Measurements from ENCODE around the gene GORASP1.

GORASP1 gene

GRCh38 chr3:39098473-39099000 is 8.9 kb downstream of the GORASP1 start:
- Histone ChIP-seq H3K9me3 (ENCODE audit: control insufficient read depth, insufficient read depth, low read depth, low read length) (no peaks in the 10 kb centered on the region), H3K36me3 (ENCODE audit: control insufficient read depth, insufficient read depth, low read length) (peaks cover 75% of the 10 kb centered on the region), H3K27me3 (ENCODE audit: control insufficient read depth, insufficient read depth, low read length) (no peaks in the 10 kb centered on the region), H3K4me3 (ENCODE audit: low read depth, low read length) (no peak overlapping the region), H3K9ac (ENCODE audit: low read length) (no peak overlapping the region), H3K4me1 (ENCODE audit: control insufficient read depth, insufficient read depth, low read length) (no peaks in the 10 kb centered on the region), H3K27ac (ENCODE audit: low read depth, low read length) (no peak overlapping the region)

- H3K9me3 ChIP-seq (ENCODE audit: control insufficient read depth, insufficient read depth, low read depth, low read length): no peaks in the 10 kb centered on the region
- no peak overlapping the region for H3K27ac ChIP-seq (ENCODE audit: low read depth, low read length)
- no peaks in the 10 kb centered on the region for H3K27me3 ChIP-seq (ENCODE audit: control insufficient read depth, insufficient read depth, low read length)
- peaks cover 81% of the 10 kb centered on the region for H3K36me3 ChIP-seq (ENCODE audit: control insufficient read depth, insufficient read depth, low read length)
- H3K9ac ChIP-seq (ENCODE audit: low read length): no peak overlapping the region
- no peaks in the 10 kb centered on the region for H3K4me1 ChIP-seq (ENCODE audit: control insufficient read depth, insufficient read depth, low read length)
- no peak overlapping the region for H3K4me3 ChIP-seq (ENCODE audit: low read depth, low read length)
Observed at GRCh38 chr3:39097716-39098472, 9.5 kb downstream of the GORASP1 start.

- Histone ChIP-seq H3K9ac (ENCODE audit: low read length) (no peak overlapping the region), H3K27me3 (ENCODE audit: control insufficient read depth, insufficient read depth, low read length) (no peaks in the 10 kb centered on the region), H3K9me3 (ENCODE audit: control insufficient read depth, insufficient read depth, low read depth, low read length) (no peaks in the 10 kb centered on the region), H3K36me3 (ENCODE audit: control insufficient read depth, insufficient read depth, low read length) (peaks cover 90% of the 10 kb centered on the region), H3K4me1 (ENCODE audit: control insufficient read depth, insufficient read depth, low read length) (no peaks in the 10 kb centered on the region), H3K4me3 (ENCODE audit: low read depth, low read length) (no peak overlapping the region), H3K27ac (ENCODE audit: low read depth, low read length) (no peak overlapping the region)
Observed at GRCh38 chr3:39096775-39097174, 10.7 kb downstream of the GORASP1 start.

- H3K4me1 ChIP-seq (ENCODE audit: control insufficient read depth, insufficient read depth, low read length): no peaks in the 10 kb centered on the region
- H3K36me3 ChIP-seq (ENCODE audit: control insufficient read depth, insufficient read depth, low read length): peaks cover 93% of the 10 kb centered on the region
- H3K9ac ChIP-seq (ENCODE audit: low read length): no peak overlapping the region
- no peak overlapping the region for H3K27ac ChIP-seq (ENCODE audit: low read depth, low read length)
- no peaks in the 10 kb centered on the region for H3K27me3 ChIP-seq (ENCODE audit: control insufficient read depth, insufficient read depth, low read length)
- H3K9me3 ChIP-seq (ENCODE audit: control insufficient read depth, insufficient read depth, low read depth, low read length): no peaks in the 10 kb centered on the region
- H3K4me3 ChIP-seq (ENCODE audit: low read depth, low read length): no peak overlapping the region
Observed at GRCh38 chr3:39095778-39096177, 11.6 kb downstream of the GORASP1 start.

- Histone ChIP-seq H3K36me3 (ENCODE audit: control insufficient read depth, insufficient read depth, low read length) (peaks cover 95% of the 10 kb centered on the region), H3K27me3 (ENCODE audit: control insufficient read depth, insufficient read depth, low read length) (no peaks in the 10 kb centered on the region), H3K27ac (ENCODE audit: low read depth, low read length) (no peak overlapping the region), H3K4me1 (ENCODE audit: control insufficient read depth, insufficient read depth, low read length) (no peaks in the 10 kb centered on the region), H3K9ac (ENCODE audit: low read length) (no peak overlapping the region), H3K9me3 (ENCODE audit: control insufficient read depth, insufficient read depth, low read depth, low read length) (no peaks in the 10 kb centered on the region), H3K4me3 (ENCODE audit: low read depth, low read length) (no peak overlapping the region)
Observed at GRCh38 chr3:39094851-39095677, 12.4 kb downstream of the GORASP1 start.

GRCh38 chr3:39090922-39091321 is 16.5 kb downstream of the GORASP1 start:
- Histone ChIP-seq H3K36me3 (ENCODE audit: control insufficient read depth, insufficient read depth, low read length) (peaks cover 91% of the 10 kb centered on the region), H3K4me1 (ENCODE audit: control insufficient read depth, insufficient read depth, low read length) (no peaks in the 10 kb centered on the region), H3K9ac (ENCODE audit: low read length) (no peak overlapping the region), H3K27me3 (ENCODE audit: control insufficient read depth, insufficient read depth, low read length) (no peaks in the 10 kb centered on the region), H3K4me3 (ENCODE audit: low read depth, low read length) (no peak overlapping the region), H3K27ac (ENCODE audit: low read depth, low read length) (no peak overlapping the region), H3K9me3 (ENCODE audit: control insufficient read depth, insufficient read depth, low read depth, low read length) (no peaks in the 10 kb centered on the region)

- H3K4me3 ChIP-seq (ENCODE audit: low read depth, low read length): no peak overlapping the region
- H3K9ac ChIP-seq (ENCODE audit: low read length): no peak overlapping the region
- no peak overlapping the region for H3K27ac ChIP-seq (ENCODE audit: low read depth, low read length)
- H3K27me3 ChIP-seq (ENCODE audit: control insufficient read depth, insufficient read depth, low read length): no peaks in the 10 kb centered on the region
- H3K36me3 ChIP-seq (ENCODE audit: control insufficient read depth, insufficient read depth, low read length): peaks cover 85% of the 10 kb centered on the region
- no peaks in the 10 kb centered on the region for H3K4me1 ChIP-seq (ENCODE audit: control insufficient read depth, insufficient read depth, low read length)
- H3K9me3 ChIP-seq (ENCODE audit: control insufficient read depth, insufficient read depth, low read depth, low read length): no peaks in the 10 kb centered on the region
Observed at GRCh38 chr3:39088889-39089288, 18.5 kb downstream of the GORASP1 start.

GRCh38 chr3:39088456-39088855 is 19.0 kb downstream of the GORASP1 start:
- Histone ChIP-seq H3K4me1 (ENCODE audit: control insufficient read depth, insufficient read depth, low read length) (no peaks in the 10 kb centered on the region), H3K27me3 (ENCODE audit: control insufficient read depth, insufficient read depth, low read length) (no peaks in the 10 kb centered on the region), H3K27ac (ENCODE audit: low read depth, low read length) (no peak overlapping the region), H3K9ac (ENCODE audit: low read length) (no peak overlapping the region), H3K36me3 (ENCODE audit: control insufficient read depth, insufficient read depth, low read length) (peaks cover 83% of the 10 kb centered on the region), H3K9me3 (ENCODE audit: control insufficient read depth, insufficient read depth, low read depth, low read length) (no peaks in the 10 kb centered on the region), H3K4me3 (ENCODE audit: low read depth, low read length) (no peak overlapping the region)

- H3K27me3 ChIP-seq (ENCODE audit: control insufficient read depth, insufficient read depth, low read length): no peaks in the 10 kb centered on the region
- no peak overlapping the region for H3K4me3 ChIP-seq (ENCODE audit: low read depth, low read length)
- H3K9me3 ChIP-seq (ENCODE audit: control insufficient read depth, insufficient read depth, low read depth, low read length): no peaks in the 10 kb centered on the region
- no peak overlapping the region for H3K9ac ChIP-seq (ENCODE audit: low read length)
- no peaks in the 10 kb centered on the region for H3K4me1 ChIP-seq (ENCODE audit: control insufficient read depth, insufficient read depth, low read length)
- peaks cover 71% of the 10 kb centered on the region for H3K36me3 ChIP-seq (ENCODE audit: control insufficient read depth, insufficient read depth, low read length)
- H3K27ac ChIP-seq (ENCODE audit: low read depth, low read length): no peak overlapping the region
Observed at GRCh38 chr3:39086144-39086543, 21.3 kb downstream of the GORASP1 start.

- Histone ChIP-seq H3K9me3 (ENCODE audit: control insufficient read depth, insufficient read depth, low read depth, low read length) (no peaks in the 10 kb centered on the region), H3K27ac (ENCODE audit: low read depth, low read length) (no peak overlapping the region), H3K9ac (ENCODE audit: low read length) (no peak overlapping the region), H3K27me3 (ENCODE audit: control insufficient read depth, insufficient read depth, low read length) (no peaks in the 10 kb centered on the region), H3K4me1 (ENCODE audit: control insufficient read depth, insufficient read depth, low read length) (no peaks in the 10 kb centered on the region), H3K4me3 (ENCODE audit: low read depth, low read length) (no peak overlapping the region), H3K36me3 (ENCODE audit: control insufficient read depth, insufficient read depth, low read length) (peaks cover 58% of the 10 kb centered on the region)
Observed at GRCh38 chr3:39082666-39083313, 24.6 kb downstream of the GORASP1 start.

- no peaks in the 10 kb centered on the region for H3K27me3 ChIP-seq (ENCODE audit: control insufficient read depth, insufficient read depth, low read length)
- no peak overlapping the region for H3K4me3 ChIP-seq (ENCODE audit: low read depth, low read length)
- peaks cover 60% of the 10 kb centered on the region for H3K36me3 ChIP-seq (ENCODE audit: control insufficient read depth, insufficient read depth, low read length)
- H3K27ac ChIP-seq (ENCODE audit: low read depth, low read length): no peak overlapping the region
- no peak overlapping the region for H3K9ac ChIP-seq (ENCODE audit: low read length)
- no peaks in the 10 kb centered on the region for H3K9me3 ChIP-seq (ENCODE audit: control insufficient read depth, insufficient read depth, low read depth, low read length)
- H3K4me1 ChIP-seq (ENCODE audit: control insufficient read depth, insufficient read depth, low read length): no peaks in the 10 kb centered on the region
Observed at GRCh38 chr3:39080026-39080425, 27.4 kb downstream of the GORASP1 start.
